ENCODE measurements around the gene TTC27. TPM values are rescaled to one million over a fixed set of nuclear protein-coding genes. Genes with fewer than 3 reads are reported as not detected.

The TTC27 gene
- total RNA-seq, 5 donors from 2014 or later (not counting 1 experiment from before 2014, with no cell fraction given), result 17.9 to 23.3 (median 21.6) TPM

GRCh38 chr2:32792416-32792815 is 164.6 kb downstream of the TTC27 start:
- Mint-ChIP-seq H3K27me3 (no peaks in the 10 kb centered on the region), H3K36me3 (peaks cover 60% of the 10 kb centered on the region), H3K9me3 (no peaks in the 10 kb centered on the region), H3K4me1 (no peaks in the 10 kb centered on the region), H3K27ac (no peak overlapping the region), H3K4me3 (no peak overlapping the region)
- no peak overlapping the region for H3K27ac ChIP-seq (ENCODE audit: low read length)
- POLR2A ChIA-PET, result no interaction called here
- ATAC-seq (replicated peaks in 1 of 4), result no peak
- DNase-seq, result no peak
- CTCF ChIA-PET, result interaction anchor here in 1 of 2 donors (0.5 kb wide), 1 partner anchor 528 kb away, joined by 3 read pairs; no protein-coding TSS in a partner anchor
- no peaks in the 10 kb centered on the region for H3K9me3 ChIP-seq
- peaks cover 0 to 2% of the 10 kb centered on the region in 2 donors for H3K36me3 ChIP-seq (ENCODE audit: control insufficient read depth in 2 of 2, extremely low read depth in 1 of 2, insufficient read depth in 1 of 2, low read length in 1 of 2)
- no CpG with 5 or more reads among the region's 1 CpG for WGBS (ENCODE audit: insufficient coverage)
- H3K4me3 ChIP-seq (ENCODE audit: control insufficient read depth in 1 of 2, extremely low read depth in 1 of 2, low read length in 1 of 2), result no peak overlapping the region
- H3K27me3 ChIP-seq (replicated peaks in 1 of 2; ENCODE audit: control insufficient read depth in 2 of 2, extremely low read depth in 1 of 2, insufficient read depth in 2 of 2, low read length in 1 of 2), result no peaks in the 10 kb centered on the region
- H3K4me1 ChIP-seq (ENCODE audit: control insufficient read depth in 1 of 2, extremely low read depth in 1 of 2, insufficient read depth in 2 of 2, low read length in 2 of 2), result no peaks in the 10 kb centered on the region

- Mint-ChIP-seq H3K27ac (no peak overlapping the region), H3K27me3 (no peaks in the 10 kb centered on the region), H3K36me3 (peaks cover 50% of the 10 kb centered on the region), H3K9me3 (no peaks in the 10 kb centered on the region), H3K4me3 (no peak overlapping the region), H3K4me1 (no peaks in the 10 kb centered on the region)
- no peaks in the 10 kb centered on the region for H3K4me1 ChIP-seq (ENCODE audit: control insufficient read depth in 1 of 2, extremely low read depth in 1 of 2, insufficient read depth in 2 of 2, low read length in 2 of 2)
- WGBS (ENCODE audit: insufficient coverage), result 33% methylated on average over 1 of the region's 2 CpGs
- H3K36me3 ChIP-seq (ENCODE audit: control insufficient read depth in 2 of 2, extremely low read depth in 1 of 2, insufficient read depth in 1 of 2, low read length in 1 of 2), result no peaks in the 10 kb centered on the region
- ChIA-PET CTCF (no interaction called here), POLR2A (no interaction called here)
- H3K27ac ChIP-seq (ENCODE audit: low read length), result no peak overlapping the region
- H3K4me3 ChIP-seq (ENCODE audit: control insufficient read depth in 1 of 2, extremely low read depth in 1 of 2, low read length in 1 of 2), result no peak overlapping the region
- DNase-seq (no peak), ATAC-seq (replicated peaks in 1 of 4) (no peak)
- H3K9me3 ChIP-seq, result no peaks in the 10 kb centered on the region
- H3K27me3 ChIP-seq (replicated peaks in 1 of 2; ENCODE audit: control insufficient read depth in 2 of 2, extremely low read depth in 1 of 2, insufficient read depth in 2 of 2, low read length in 1 of 2), result no peaks in the 10 kb centered on the region
Measured at GRCh38 chr2:32798829-32799228, 171.0 kb downstream of the TTC27 start.

- no peak overlapping the region for H3K27ac ChIP-seq (ENCODE audit: low read length)
- no peaks in the 10 kb centered on the region for H3K36me3 ChIP-seq (ENCODE audit: control insufficient read depth in 2 of 2, extremely low read depth in 1 of 2, insufficient read depth in 1 of 2, low read length in 1 of 2)
- peaks cover 37% of the 10 kb centered on the region for H3K36me3 Mint-ChIP-seq
- no peaks in the 10 kb centered on the region for H3K9me3 ChIP-seq
- ATAC-seq (replicated peaks in 1 of 4), result no peak
- H3K27me3 ChIP-seq (replicated peaks in 1 of 2; ENCODE audit: control insufficient read depth in 2 of 2, extremely low read depth in 1 of 2, insufficient read depth in 2 of 2, low read length in 1 of 2), result no peaks in the 10 kb centered on the region
- POLR2A ChIA-PET, result no interaction called here
- no peak for DNase-seq
- no peaks in the 10 kb centered on the region for H3K9me3 Mint-ChIP-seq
- H3K4me3 Mint-ChIP-seq, result no peak overlapping the region
- no peak overlapping the region for H3K4me3 ChIP-seq (ENCODE audit: control insufficient read depth in 1 of 2, extremely low read depth in 1 of 2, low read length in 1 of 2)
- H3K4me1 ChIP-seq (ENCODE audit: control insufficient read depth in 1 of 2, extremely low read depth in 1 of 2, insufficient read depth in 2 of 2, low read length in 2 of 2), result no peaks in the 10 kb centered on the region
- no peaks in the 10 kb centered on the region for H3K4me1 Mint-ChIP-seq
- H3K27ac Mint-ChIP-seq, result no peak overlapping the region
- no CpG with 5 or more reads among the region's 3 CpGs for WGBS (ENCODE audit: insufficient coverage)
- CTCF ChIA-PET, result no interaction called here
- H3K27me3 Mint-ChIP-seq, result no peaks in the 10 kb centered on the region
Measured at GRCh38 chr2:32801741-32802140, 173.9 kb downstream of the TTC27 start.

- Histone ChIP-seq H3K4me1 (ENCODE audit: control insufficient read depth in 1 of 2, extremely low read depth in 1 of 2, insufficient read depth in 2 of 2, low read length in 2 of 2) (no peaks in the 10 kb centered on the region), H3K36me3 (ENCODE audit: control insufficient read depth in 2 of 2, extremely low read depth in 1 of 2, insufficient read depth in 1 of 2, low read length in 1 of 2) (no peaks in the 10 kb centered on the region), H3K9me3 (no peaks in the 10 kb centered on the region), H3K27me3 (replicated peaks in 1 of 2; ENCODE audit: control insufficient read depth in 2 of 2, extremely low read depth in 1 of 2, insufficient read depth in 2 of 2, low read length in 1 of 2) (no peaks in the 10 kb centered on the region), H3K27ac (ENCODE audit: low read length) (no peak overlapping the region), H3K4me3 (ENCODE audit: control insufficient read depth in 1 of 2, extremely low read depth in 1 of 2, low read length in 1 of 2) (no peak overlapping the region)
- Mint-ChIP-seq H3K27me3 (no peaks in the 10 kb centered on the region), H3K4me3 (no peak overlapping the region), H3K27ac (no peak overlapping the region), H3K36me3 (peaks cover 36% of the 10 kb centered on the region), H3K9me3 (no peaks in the 10 kb centered on the region), H3K4me1 (no peaks in the 10 kb centered on the region)
- 100% methylated on average over 2 of the region's 4 CpGs for WGBS (ENCODE audit: insufficient coverage)
- no peak for DNase-seq
- no peak for ATAC-seq (replicated peaks in 1 of 4)
- POLR2A ChIA-PET, result no interaction called here
- CTCF ChIA-PET, result no interaction called here
Measured at GRCh38 chr2:32802877-32803276, 175.0 kb downstream of the TTC27 start.

GRCh38 chr2:32804205-32804604 is 176.4 kb downstream of the TTC27 start:
- no peak for DNase-seq
- no peak for ATAC-seq (replicated peaks in 1 of 4)
- Histone ChIP-seq H3K4me3 (ENCODE audit: control insufficient read depth in 1 of 2, extremely low read depth in 1 of 2, low read length in 1 of 2) (no peak overlapping the region), H3K27me3 (replicated peaks in 1 of 2; ENCODE audit: control insufficient read depth in 2 of 2, extremely low read depth in 1 of 2, insufficient read depth in 2 of 2, low read length in 1 of 2) (no peaks in the 10 kb centered on the region), H3K4me1 (ENCODE audit: control insufficient read depth in 1 of 2, extremely low read depth in 1 of 2, insufficient read depth in 2 of 2, low read length in 2 of 2) (no peaks in the 10 kb centered on the region), H3K27ac (ENCODE audit: low read length) (no peak overlapping the region), H3K36me3 (ENCODE audit: control insufficient read depth in 2 of 2, extremely low read depth in 1 of 2, insufficient read depth in 1 of 2, low read length in 1 of 2) (no peaks in the 10 kb centered on the region), H3K9me3 (no peaks in the 10 kb centered on the region)
- no peaks in the 10 kb centered on the region for H3K27me3 Mint-ChIP-seq
- no peaks in the 10 kb centered on the region for H3K9me3 Mint-ChIP-seq
- ChIA-PET POLR2A (no interaction called here), CTCF (no interaction called here)
- whole genome bisulfite sequencing (ENCODE audit: insufficient coverage), result no CpG with 5 or more reads among the region's 2 CpGs
- no peaks in the 10 kb centered on the region for H3K4me1 Mint-ChIP-seq
- H3K27ac Mint-ChIP-seq, result no peak overlapping the region
- peaks cover 45% of the 10 kb centered on the region for H3K36me3 Mint-ChIP-seq
- H3K4me3 Mint-ChIP-seq, result no peak overlapping the region

DNA sequence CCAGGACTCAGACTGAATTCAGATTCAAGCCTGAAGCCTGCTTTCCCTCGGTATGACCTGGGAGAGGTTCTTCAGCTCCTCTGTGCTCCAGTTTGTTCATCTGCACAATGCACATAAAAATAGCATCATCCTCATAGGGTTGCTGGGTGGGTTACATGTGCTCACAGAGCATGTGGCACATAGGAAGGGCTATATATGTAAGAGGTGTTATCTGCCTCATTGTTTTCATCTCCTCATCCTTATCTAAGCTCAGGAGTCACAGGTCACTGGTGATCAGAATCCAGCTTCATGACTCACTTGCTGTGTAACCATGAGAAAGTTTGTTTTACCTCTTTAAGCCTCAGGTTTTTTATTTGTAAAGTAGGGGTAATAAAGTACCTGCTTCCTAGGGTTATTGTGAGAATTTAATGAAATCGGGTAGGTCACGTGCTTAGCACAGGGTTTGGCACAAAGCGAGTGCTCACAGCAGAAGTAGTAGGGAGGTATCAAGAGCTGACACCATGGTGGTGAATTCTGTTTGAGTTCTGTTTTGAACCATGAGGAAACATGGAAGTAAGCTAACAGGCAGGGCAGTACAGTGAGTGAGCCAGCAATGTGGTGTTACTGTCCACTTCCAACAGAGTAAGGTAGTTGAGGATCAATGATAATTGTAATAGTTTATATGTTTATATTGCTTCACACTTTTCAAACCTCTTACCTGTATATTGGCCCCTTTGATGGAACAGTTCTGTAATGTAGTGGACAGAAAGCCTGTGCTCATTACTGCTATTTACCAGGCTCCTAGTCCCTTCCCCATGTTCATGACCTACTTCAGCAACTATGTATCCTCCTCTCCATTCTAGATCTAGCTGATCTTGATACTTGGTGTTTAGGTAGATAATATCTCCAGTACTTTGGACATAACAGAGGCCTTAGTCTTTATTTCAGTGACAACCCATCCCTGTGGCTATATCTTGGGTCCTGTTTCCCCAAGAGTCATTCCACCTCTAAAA is 177.6 kb downstream of the TTC27 start:
- 97% methylated on average over 3 of the region's 4 CpGs for WGBS (ENCODE audit: insufficient coverage)
- no peaks in the 10 kb centered on the region for H3K9me3 Mint-ChIP-seq
- no peak overlapping the region for H3K4me3 Mint-ChIP-seq
- ATAC-seq (replicated peaks in 1 of 4) (no peak), DNase-seq (no peak)
- peaks cover 52% of the 10 kb centered on the region for H3K36me3 Mint-ChIP-seq
- H3K4me1 ChIP-seq (ENCODE audit: control insufficient read depth in 1 of 2, extremely low read depth in 1 of 2, insufficient read depth in 2 of 2, low read length in 2 of 2), result no peaks in the 10 kb centered on the region
- H3K9me3 ChIP-seq, result no peaks in the 10 kb centered on the region
- no peaks in the 10 kb centered on the region for H3K27me3 Mint-ChIP-seq
- ChIA-PET CTCF (no interaction called here), POLR2A (no interaction called here)
- no peaks in the 10 kb centered on the region for H3K4me1 Mint-ChIP-seq
- no peak overlapping the region for H3K4me3 ChIP-seq (ENCODE audit: control insufficient read depth in 1 of 2, extremely low read depth in 1 of 2, low read length in 1 of 2)
- H3K36me3 ChIP-seq (ENCODE audit: control insufficient read depth in 2 of 2, extremely low read depth in 1 of 2, insufficient read depth in 1 of 2, low read length in 1 of 2), result peaks cover 0 to 4% of the 10 kb centered on the region in 2 donors
- no peak overlapping the region for H3K27ac ChIP-seq (ENCODE audit: low read length)
- no peak overlapping the region for H3K27ac Mint-ChIP-seq
- no peaks in the 10 kb centered on the region for H3K27me3 ChIP-seq (replicated peaks in 1 of 2; ENCODE audit: control insufficient read depth in 2 of 2, extremely low read depth in 1 of 2, insufficient read depth in 2 of 2, low read length in 1 of 2)

Data from T-cell (primary cell).